Parathyroid adenoma (tissue), 2 donors: ENCODE measurements around the gene SLC20A1.

ENCODE experiments used
- H2AFZ ChIP-seq: fragments of 300-600 bp; sonication (generic); one replicate; pipeline ENCODE4 v1.7.0; 2017; ENCODE audit warnings: antibody characterized with exemption, mild to moderate bottlenecking
- H3K27ac ChIP-seq: fragments of 300-600 bp; sonication (generic); one replicate; pipeline ENCODE4 v1.7.0; 2017
- H3K27me3 ChIP-seq: fragments of 300-600 bp; sonication (generic); one replicate; pipeline ENCODE4 v1.7.0; 2017; ENCODE audit warnings: low read length; ENCODE audit not compliant: control insufficient read depth, insufficient read depth
- H3K36me3 ChIP-seq: fragments of 300-600 bp; sonication (generic); one replicate; pipeline ENCODE4 v1.7.0; 2017; ENCODE audit warnings: low read length; ENCODE audit not compliant: control insufficient read depth, insufficient read depth
- H3K4me1 ChIP-seq: fragments of 300-600 bp; sonication (generic); one replicate; pipeline ENCODE4 v1.7.0; 2017; ENCODE audit warnings: control low read depth
- H3K4me2 ChIP-seq: fragments of 300-600 bp; sonication (generic); one replicate; pipeline ENCODE4 v1.7.0; 2017; ENCODE audit warnings: low read length
- H3K4me3 ChIP-seq: fragments of 300-600 bp; sonication (generic); one replicate; pipeline ENCODE4 v1.7.0; 2017; ENCODE audit warnings: low read depth, low read length
- H3K79me2 ChIP-seq: fragments of 300-600 bp; sonication (generic); one replicate; pipeline ENCODE4 v1.7.0; 2017; ENCODE audit warnings: control low read depth
- H3K9ac ChIP-seq: fragments of 300-600 bp; sonication (generic); one replicate; pipeline ENCODE4 v1.7.0; 2017; ENCODE audit warnings: mild to moderate bottlenecking
- H3K9me3 ChIP-seq: fragments of 300-600 bp; sonication (generic); one replicate; pipeline ENCODE4 v1.7.0; 2017; ENCODE audit warnings: low read length; ENCODE audit not compliant: control insufficient read depth
- CTCF ChIP-seq: fragments of 300-600 bp; sonication (generic); IDR thresholded peaks from one replicate; pipeline ENCODE4 v1.7.0; 2017; ENCODE audit warnings: antibody characterized with exemption, mild to moderate bottlenecking
- donor health status: primary hyperparathyroidism.

SLC20A1 gene

GRCh38 chr2:112602917-112603316 lies 42.8 kb upstream of the SLC20A1 start:
- no peak overlapping the region for H3K27ac ChIP-seq
- no peak overlapping the region for H3K4me3 ChIP-seq
- TF ChIP-seq CTCF = no peak
- no peaks in the 10 kb centered on the region for H3K79me2 ChIP-seq
- H3K27me3 ChIP-seq = no peaks in the 10 kb centered on the region
- H3K4me2 ChIP-seq = no peak overlapping the region
- H3K36me3 ChIP-seq = no peaks in the 10 kb centered on the region
- peaks cover 5% of the 10 kb centered on the region for H3K4me1 ChIP-seq
- H3K9me3 ChIP-seq = no peaks in the 10 kb centered on the region
- H2AFZ ChIP-seq = no peak overlapping the region
- no peak overlapping the region for H3K9ac ChIP-seq

- Histone ChIP-seq H3K4me1 (peaks cover 6% of the 10 kb centered on the region), H3K4me2 (no peak overlapping the region), H3K27me3 (no peaks in the 10 kb centered on the region), H3K36me3 (no peaks in the 10 kb centered on the region), H3K79me2 (no peaks in the 10 kb centered on the region), H3K9me3 (no peaks in the 10 kb centered on the region), H3K4me3 (no peak overlapping the region), H2AFZ (no peak overlapping the region), H3K9ac (no peak overlapping the region), H3K27ac (no peak overlapping the region)
- no peak for TF ChIP-seq CTCF
These were observed 42.0 kb upstream of the SLC20A1 start for GRCh38 chr2:112603731-112604130.

GRCh38 chr2:112604952-112605351 lies 40.8 kb upstream of the SLC20A1 start:
- no peak overlapping the region for H3K4me3 ChIP-seq
- H3K79me2 ChIP-seq = no peaks in the 10 kb centered on the region
- no peaks in the 10 kb centered on the region for H3K27me3 ChIP-seq
- H3K4me1 ChIP-seq = peaks cover 6% of the 10 kb centered on the region
- no peaks in the 10 kb centered on the region for H3K9me3 ChIP-seq
- no peak overlapping the region for H2AFZ ChIP-seq
- TF ChIP-seq CTCF = no peak
- H3K4me2 ChIP-seq = no peak overlapping the region
- H3K36me3 ChIP-seq = no peaks in the 10 kb centered on the region
- no peak overlapping the region for H3K9ac ChIP-seq
- no peak overlapping the region for H3K27ac ChIP-seq

GRCh38 chr2:112605926-112606325 lies 39.8 kb upstream of the SLC20A1 start:
- H3K4me2 ChIP-seq = no peak overlapping the region
- H3K9ac ChIP-seq = no peak overlapping the region
- H2AFZ ChIP-seq = no peak overlapping the region

More at GRCh38 chr2:112605926-112606325, 39.8 kb upstream of the SLC20A1 start:
- no peak overlapping the region for H3K4me3 ChIP-seq
- H3K36me3 ChIP-seq = no peaks in the 10 kb centered on the region
- no peaks in the 10 kb centered on the region for H3K9me3 ChIP-seq
- H3K4me1 ChIP-seq = peaks cover 6% of the 10 kb centered on the region
- H3K79me2 ChIP-seq = no peaks in the 10 kb centered on the region
- no peak overlapping the region for H3K27ac ChIP-seq
- no peak for TF ChIP-seq CTCF
- no peaks in the 10 kb centered on the region for H3K27me3 ChIP-seq
